T-helper 1 cell treated with Interleukin-12 subunit alpha and Interleukin-12 subunit beta and Interleukin-4 antibody, amounts not matched to agents 30 μg/mL and 1 μg/mL, for 36 hours (primary cell): ENCODE measurements around the gene DTX1.
"Not testable (repeated sequence)": the region's sequence is repeated elsewhere in the genome, so short reads cannot be mapped to it uniquely, and the experiment has no call there.

ENCODE experiments used
- H3K27ac Mint-ChIP-seq: one replicate; pipeline ENCODE4 v1.8.0; 2021; ENCODE audit warnings: mild to moderate bottlenecking, mixed read lengths
- H3K27me3 Mint-ChIP-seq: one replicate; pipeline ENCODE4 v1.8.0; 2021; ENCODE audit warnings: low read depth, mixed read lengths
- H3K36me3 Mint-ChIP-seq: one replicate; pipeline ENCODE4 v1.8.0; 2021; ENCODE audit warnings: low read depth, mixed read lengths
- H3K4me1 Mint-ChIP-seq: one replicate; pipeline ENCODE4 v1.8.0; 2021; ENCODE audit warnings: low read depth, mixed read lengths
- H3K4me3 Mint-ChIP-seq: one replicate; pipeline ENCODE4 v1.8.0; 2021; ENCODE audit warnings: mild to moderate bottlenecking, moderate library complexity, mixed read lengths
- H3K9me3 Mint-ChIP-seq: one replicate; pipeline ENCODE4 v1.8.0; 2021; ENCODE audit warnings: mixed read lengths

The DTX1 gene

GRCh38 chr12:113136128-113136989 is 79.8 kb downstream of the DTX1 start:
- peaks cover 5% of the 10 kb centered on the region for H3K27me3 Mint-ChIP-seq
- peak overlapping the region; percentile 68 for H3K4me3 Mint-ChIP-seq
- no peak overlapping the region for H3K27ac Mint-ChIP-seq
- H3K36me3 Mint-ChIP-seq: no peaks in the 10 kb centered on the region
- H3K9me3 Mint-ChIP-seq: no peaks in the 10 kb centered on the region
- H3K4me1 Mint-ChIP-seq: peaks cover 11% of the 10 kb centered on the region

GRCh38 chr12:113136990-113137511 is 80.5 kb downstream of the DTX1 start:
- Mint-ChIP-seq H3K4me3 (no peak overlapping the region), H3K9me3 (no peaks in the 10 kb centered on the region), H3K27me3 (peaks cover 5% of the 10 kb centered on the region), H3K4me1 (peaks cover 11% of the 10 kb centered on the region), H3K36me3 (no peaks in the 10 kb centered on the region), H3K27ac (no peak overlapping the region)

- no peak overlapping the region for H3K27ac Mint-ChIP-seq
- H3K4me3 Mint-ChIP-seq: no peak overlapping the region
- peaks cover 5% of the 10 kb centered on the region for H3K27me3 Mint-ChIP-seq
- H3K9me3 Mint-ChIP-seq: no peaks in the 10 kb centered on the region
- H3K36me3 Mint-ChIP-seq: no peaks in the 10 kb centered on the region
- H3K4me1 Mint-ChIP-seq: peaks cover 11% of the 10 kb centered on the region
These were observed 81.6 kb downstream of the DTX1 start for GRCh38 chr12:113137861-113138783.

GRCh38 chr12:113138826-113139225 is 82.3 kb downstream of the DTX1 start:
- H3K36me3 Mint-ChIP-seq: no peaks in the 10 kb centered on the region
- H3K9me3 Mint-ChIP-seq: no peaks in the 10 kb centered on the region

GRCh38 chr12:113140706-113141105 is 84.2 kb downstream of the DTX1 start:
- Mint-ChIP-seq H3K27me3 (peaks cover 5% of the 10 kb centered on the region), H3K4me1 (peaks cover 11% of the 10 kb centered on the region), H3K4me3 (no peak overlapping the region), H3K36me3 (no peaks in the 10 kb centered on the region), H3K9me3 (no peaks in the 10 kb centered on the region), H3K27ac (no peak overlapping the region)

More at GRCh38 chr12:113138826-113139225, 82.3 kb downstream of the DTX1 start:
- no peak overlapping the region for H3K27ac Mint-ChIP-seq
- peaks cover 5% of the 10 kb centered on the region for H3K27me3 Mint-ChIP-seq
- H3K4me1 Mint-ChIP-seq: peaks cover 11% of the 10 kb centered on the region
- no peak overlapping the region for H3K4me3 Mint-ChIP-seq

- H3K27me3 Mint-ChIP-seq, H3K27ac Mint-ChIP-seq, H3K36me3 Mint-ChIP-seq, H3K9me3 Mint-ChIP-seq, H3K4me3 Mint-ChIP-seq, H3K4me1 Mint-ChIP-seq: not testable (repeated sequence)
These were observed 85.2 kb downstream of the DTX1 start for GRCh38 chr12:113141716-113142115.

GRCh38 chr12:113142173-113142885 is 85.8 kb downstream of the DTX1 start:
- no peak overlapping the region for H3K4me3 Mint-ChIP-seq
- no peaks in the 10 kb centered on the region for H3K36me3 Mint-ChIP-seq
- no peaks in the 10 kb centered on the region for H3K9me3 Mint-ChIP-seq
- no peaks in the 10 kb centered on the region for H3K4me1 Mint-ChIP-seq
- no peak overlapping the region for H3K27ac Mint-ChIP-seq
- peaks cover 2% of the 10 kb centered on the region for H3K27me3 Mint-ChIP-seq

- Mint-ChIP-seq H3K4me1 (no peaks in the 10 kb centered on the region), H3K27me3 (peaks cover 5% of the 10 kb centered on the region), H3K4me3 (no peak overlapping the region), H3K27ac (no peak overlapping the region), H3K9me3 (no peaks in the 10 kb centered on the region), H3K36me3 (no peaks in the 10 kb centered on the region)
These were observed 86.4 kb downstream of the DTX1 start for GRCh38 chr12:113142886-113143332.

- H3K27me3 Mint-ChIP-seq: peaks cover 5% of the 10 kb centered on the region
- H3K36me3 Mint-ChIP-seq: no peaks in the 10 kb centered on the region
- H3K27ac Mint-ChIP-seq: no peak overlapping the region
- H3K9me3 Mint-ChIP-seq: no peaks in the 10 kb centered on the region
- H3K4me1 Mint-ChIP-seq: no peaks in the 10 kb centered on the region
- H3K4me3 Mint-ChIP-seq: no peak overlapping the region
These were observed 87.4 kb downstream of the DTX1 start for GRCh38 chr12:113143959-113144358.

DNA sequence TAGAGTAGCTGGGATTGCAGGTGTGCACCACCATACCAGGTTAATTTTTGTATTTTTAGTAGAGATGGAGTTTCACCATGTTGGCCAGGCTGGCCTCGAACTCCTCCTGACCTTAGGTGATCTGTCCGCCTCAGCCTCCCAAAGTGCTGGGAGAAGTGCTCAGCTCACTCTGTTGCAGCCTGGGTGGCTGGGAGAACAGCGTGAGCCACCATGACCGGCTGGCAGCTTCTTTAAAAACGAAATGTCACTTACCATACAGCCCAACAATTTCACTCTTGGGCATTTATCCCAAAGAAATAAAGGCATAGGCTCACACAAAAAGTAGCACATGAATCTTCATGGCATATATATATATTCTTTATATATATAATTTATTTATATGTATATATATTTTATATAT is 88.3 kb downstream of the DTX1 start:
- Mint-ChIP-seq H3K36me3 (no peaks in the 10 kb centered on the region), H3K4me3 (no peak overlapping the region), H3K9me3 (no peaks in the 10 kb centered on the region), H3K27me3 (peaks cover 7% of the 10 kb centered on the region), H3K27ac (no peak overlapping the region), H3K4me1 (no peaks in the 10 kb centered on the region)

DNA sequence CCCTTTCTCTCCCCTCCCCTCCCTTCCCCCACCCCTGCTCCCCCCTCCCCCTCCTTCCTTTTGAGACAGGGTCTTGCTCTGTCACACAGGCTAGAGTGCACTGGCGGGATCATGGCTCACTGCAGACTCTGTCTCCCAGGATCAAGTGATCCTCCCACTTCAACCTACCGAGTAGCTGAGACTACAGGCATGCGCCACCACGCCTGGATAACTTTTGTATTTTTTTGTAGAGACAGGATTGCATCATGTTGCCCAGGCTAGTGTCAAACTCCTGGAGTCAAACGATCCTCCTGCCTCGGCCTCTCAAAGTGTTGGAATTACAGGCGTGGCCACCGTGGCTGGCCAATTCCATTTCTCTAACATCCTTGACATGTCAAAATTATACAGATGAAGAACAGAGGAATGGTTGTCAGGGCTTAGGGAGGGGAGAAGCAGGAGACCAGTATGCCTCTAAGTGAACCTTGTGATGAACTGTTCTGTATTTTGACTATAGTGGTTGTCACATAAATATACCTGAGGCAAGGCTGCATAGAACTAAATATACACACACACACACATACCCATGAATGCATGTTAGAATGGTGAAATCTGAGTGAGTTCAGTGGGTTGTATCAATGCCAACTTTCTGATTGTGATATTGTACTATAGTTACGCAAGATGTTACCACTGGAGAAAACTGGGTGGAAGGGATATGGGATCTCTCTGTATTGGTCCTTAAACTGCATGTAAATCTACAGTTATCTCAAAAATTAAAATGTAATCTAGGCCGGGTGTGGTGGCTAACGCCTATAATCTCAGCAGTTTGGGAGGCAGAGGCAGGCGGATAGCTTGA is 89.4 kb downstream of the DTX1 start:
- H3K9me3 Mint-ChIP-seq: no peaks in the 10 kb centered on the region
- no peaks in the 10 kb centered on the region for H3K36me3 Mint-ChIP-seq
- no peak overlapping the region for H3K4me3 Mint-ChIP-seq
- no peak overlapping the region for H3K27ac Mint-ChIP-seq
- H3K27me3 Mint-ChIP-seq: peaks cover 14% of the 10 kb centered on the region
- no peaks in the 10 kb centered on the region for H3K4me1 Mint-ChIP-seq

DNA sequence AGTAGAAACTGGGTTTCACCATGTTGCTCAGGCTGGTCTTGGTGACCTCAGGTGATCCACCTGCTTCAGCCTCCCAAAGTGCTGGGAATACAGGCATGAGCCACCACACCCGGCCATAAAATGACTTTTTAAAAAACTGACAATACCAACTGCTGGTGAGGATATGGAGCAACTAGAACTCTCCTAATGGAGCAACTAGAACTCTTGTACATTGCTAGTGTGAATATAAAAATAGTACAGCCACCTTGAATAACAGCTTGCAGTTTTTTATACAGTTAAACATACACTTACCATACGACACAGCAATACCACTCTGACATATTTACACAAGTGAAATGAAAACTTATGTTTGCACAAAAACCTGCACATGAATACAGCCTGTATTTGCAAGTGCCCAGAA is 90.5 kb downstream of the DTX1 start:
- Mint-ChIP-seq H3K4me3 (no peak overlapping the region), H3K4me1 (peaks cover under 1% of the 10 kb centered on the region), H3K27me3 (peaks cover 17% of the 10 kb centered on the region), H3K36me3 (no peaks in the 10 kb centered on the region), H3K9me3 (no peaks in the 10 kb centered on the region), H3K27ac (no peak overlapping the region)
